SU-DHL-6 (cell line): ENCODE results near the gene RFX4.

Source experiments
- H2AFZ ChIP-seq: fragments of 200-600 bp; sonication (generic); 2 replicates; pipeline ENCODE4 v1.6.1; 2014; ENCODE audit warnings: low read depth, mild to moderate bottlenecking, moderate library complexity, mixed read lengths, antibody characterized with exemption, low read length; ENCODE audit not compliant: severe bottlenecking
- H3F3A ChIP-seq: fragments of 200-600 bp; shearing (Covaris generic); 2 replicates; pipeline ENCODE4 v1.6.0; 2016; ENCODE audit warnings: antibody characterized with exemption, mild to moderate bottlenecking; ENCODE audit not compliant: insufficient read depth
- H3K27ac ChIP-seq: fragments of 200-600 bp; sonication (generic); 2 replicates; pipeline ENCODE4 v1.5.1; 2016; ENCODE audit warnings: low read depth, mild to moderate bottlenecking, low read length, moderate library complexity, mixed read lengths
- H3K27me3 ChIP-seq: fragments of 200-600 bp; sonication (generic), shearing (Covaris generic); 2 replicates; pipeline ENCODE4 v1.6.0; 2014; ENCODE audit warnings: mild to moderate bottlenecking, low read length
- H3K36me3 ChIP-seq: fragments of 200-600 bp; sonication (generic); 2 replicates; pipeline ENCODE4 v1.6.1; 2014; ENCODE audit warnings: mild to moderate bottlenecking, low read length, mixed read lengths
- H3K4me2 ChIP-seq: fragments of 300-600, 200-600 bp; shearing (Covaris generic), sonication (generic); 2 replicates; pipeline ENCODE4 v1.6.0; 2014; ENCODE audit warnings: low read length, low read depth, mild to moderate bottlenecking; ENCODE audit not compliant: poor library complexity, severe bottlenecking
- H3K4me3 ChIP-seq: fragments of 200-600 bp; sonication (generic); 2 replicates; pipeline ENCODE4 v1.5.1; 2014; ENCODE audit warnings: antibody characterized with exemption, low read length, mild to moderate bottlenecking, mixed read lengths; ENCODE audit not compliant: insufficient read depth, poor library complexity, severe bottlenecking
- H3K79me2 ChIP-seq: fragments of 200-600 bp; sonication (generic); 2 replicates; pipeline ENCODE4 v1.6.1; 2014; ENCODE audit warnings: mild to moderate bottlenecking, low read length, moderate library complexity; ENCODE audit not compliant: insufficient read depth
- H3K9ac ChIP-seq: fragments of 200-600 bp; sonication (generic); 2 replicates; pipeline ENCODE4 v1.7.0; 2014; ENCODE audit warnings: mild to moderate bottlenecking, low read length
- H3K9me2 ChIP-seq: fragments of 200-600 bp; sonication (generic); replicated peaks from 2 replicates; pipeline ENCODE4 v1.6.1; 2014; ENCODE audit warnings: low read length; ENCODE audit not compliant: insufficient read depth
- H3K9me3 ChIP-seq: fragments of 200-600 bp; sonication (generic); 2 replicates; pipeline ENCODE4 v1.6.1; 2014; ENCODE audit warnings: low read length, mixed read lengths; ENCODE audit not compliant: insufficient read depth
- H4K20me1 ChIP-seq: fragments of 200-600 bp; sonication (generic); 2 replicates; pipeline ENCODE4 v1.6.1; 2014; ENCODE audit warnings: low read depth, mild to moderate bottlenecking, antibody characterized with exemption, low read length, moderate library complexity, mixed read lengths
- EZH2phosphoT487 ChIP-seq: fragments of 200-600 bp; sonication (generic), shearing (Covaris generic); conservative IDR thresholded peaks from 2 replicates; pipeline ENCODE4 v1.6.1; 2018; ENCODE audit warnings: mild to moderate bottlenecking, antibody characterized with exemption, low read length, moderate library complexity, mixed read lengths
- TF ChIP-seq, protein P1 (sequence below): fragments of 200-600 bp; sonication (generic); IDR thresholded peaks from one replicate; pipeline ENCODE4 v1.5.1; 2017; ENCODE audit warnings: antibody characterized with exemption, mild to moderate bottlenecking, low read length, moderate library complexity; ENCODE audit not compliant: insufficient read depth, poor library complexity, severe bottlenecking

Gene RFX4

DNA sequence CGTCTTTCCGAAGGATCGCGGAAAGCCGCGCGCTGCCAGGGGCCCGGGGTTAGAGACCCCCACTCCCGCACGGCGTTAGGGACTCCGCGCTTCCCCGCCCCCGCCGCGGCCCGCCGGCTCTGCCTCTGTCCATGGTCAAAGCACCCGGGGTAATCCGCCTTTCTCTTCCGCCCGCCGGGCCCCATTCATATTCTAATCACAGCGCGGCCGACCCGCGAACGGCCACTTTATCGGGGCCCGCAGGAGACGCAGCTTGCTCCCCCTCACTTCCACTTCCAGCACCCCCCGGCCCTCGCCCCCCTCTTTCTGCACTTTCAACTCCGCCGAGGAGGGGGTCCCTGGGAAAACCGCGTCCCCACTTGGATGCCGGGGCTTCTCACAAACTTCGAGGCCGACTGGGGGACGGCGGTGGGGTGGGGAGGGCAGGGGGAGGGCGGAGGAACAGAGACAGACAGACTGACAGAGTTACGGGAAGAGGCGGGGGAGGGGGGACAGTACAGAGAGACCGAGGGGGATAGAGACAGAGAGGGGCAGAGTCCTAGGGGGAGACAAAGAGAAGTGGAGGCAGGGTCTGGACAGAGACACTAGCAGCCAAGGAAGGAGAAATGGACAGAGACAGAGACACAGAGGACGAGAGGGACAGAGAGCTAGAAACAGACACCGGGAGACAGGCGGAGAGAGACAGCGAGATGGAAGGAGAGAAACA lies 1.1 kb upstream of the RFX4 start:
- Histone ChIP-seq H2AFZ (no peak overlapping the region), H3F3A (no peaks in the 10 kb centered on the region), H3K79me2 (no peaks in the 10 kb centered on the region), H3K4me2 (no peak overlapping the region), H3K4me3 (no peak overlapping the region), H3K9ac (no peak overlapping the region), H3K27ac (no peak overlapping the region), H4K20me1 (no peaks in the 10 kb centered on the region), H3K36me3 (no peaks in the 10 kb centered on the region), H3K9me3 (no peaks in the 10 kb centered on the region), H3K9me2 (no peaks in the 10 kb centered on the region), H3K27me3 (no peaks in the 10 kb centered on the region)
- TF ChIP-seq, protein P1, sequence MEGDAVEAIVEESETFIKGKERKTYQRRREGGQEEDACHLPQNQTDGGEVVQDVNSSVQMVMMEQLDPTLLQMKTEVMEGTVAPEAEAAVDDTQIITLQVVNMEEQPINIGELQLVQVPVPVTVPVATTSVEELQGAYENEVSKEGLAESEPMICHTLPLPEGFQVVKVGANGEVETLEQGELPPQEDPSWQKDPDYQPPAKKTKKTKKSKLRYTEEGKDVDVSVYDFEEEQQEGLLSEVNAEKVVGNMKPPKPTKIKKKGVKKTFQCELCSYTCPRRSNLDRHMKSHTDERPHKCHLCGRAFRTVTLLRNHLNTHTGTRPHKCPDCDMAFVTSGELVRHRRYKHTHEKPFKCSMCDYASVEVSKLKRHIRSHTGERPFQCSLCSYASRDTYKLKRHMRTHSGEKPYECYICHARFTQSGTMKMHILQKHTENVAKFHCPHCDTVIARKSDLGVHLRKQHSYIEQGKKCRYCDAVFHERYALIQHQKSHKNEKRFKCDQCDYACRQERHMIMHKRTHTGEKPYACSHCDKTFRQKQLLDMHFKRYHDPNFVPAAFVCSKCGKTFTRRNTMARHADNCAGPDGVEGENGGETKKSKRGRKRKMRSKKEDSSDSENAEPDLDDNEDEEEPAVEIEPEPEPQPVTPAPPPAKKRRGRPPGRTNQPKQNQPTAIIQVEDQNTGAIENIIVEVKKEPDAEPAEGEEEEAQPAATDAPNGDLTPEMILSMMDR = no peak
- TF ChIP-seq EZH2phosphoT487 = no peak

DNA sequence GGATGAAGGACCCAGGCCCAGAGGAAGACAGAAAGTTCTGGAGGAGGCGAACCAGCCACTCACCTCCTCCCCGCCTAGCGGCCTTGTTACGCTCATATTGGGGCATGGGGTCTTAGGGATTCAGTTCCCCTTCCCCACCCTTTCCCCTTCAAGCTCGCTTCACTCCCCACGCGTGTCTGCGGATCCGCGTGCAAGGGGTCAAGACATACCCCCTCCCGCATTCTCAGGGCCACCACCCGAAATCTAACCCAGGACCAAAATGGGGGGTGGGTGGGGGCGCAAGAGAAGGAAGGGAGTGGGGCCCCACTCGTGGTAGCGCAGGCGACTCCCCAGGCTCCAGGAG lies 584 bp upstream of the RFX4 start:
- TF ChIP-seq EZH2phosphoT487 = no peak
- TF ChIP-seq, protein P1 = no peak
- Histone ChIP-seq H3K79me2 (no peaks in the 10 kb centered on the region), H3K36me3 (no peaks in the 10 kb centered on the region), H3K9ac (no peak overlapping the region), H3K4me3 (no peak overlapping the region), H2AFZ (no peak overlapping the region), H3K9me2 (no peaks in the 10 kb centered on the region), H3K9me3 (no peaks in the 10 kb centered on the region), H3K27me3 (no peaks in the 10 kb centered on the region), H3K27ac (no peak overlapping the region), H3K4me2 (no peak overlapping the region), H3F3A (no peaks in the 10 kb centered on the region), H4K20me1 (no peaks in the 10 kb centered on the region)

DNA sequence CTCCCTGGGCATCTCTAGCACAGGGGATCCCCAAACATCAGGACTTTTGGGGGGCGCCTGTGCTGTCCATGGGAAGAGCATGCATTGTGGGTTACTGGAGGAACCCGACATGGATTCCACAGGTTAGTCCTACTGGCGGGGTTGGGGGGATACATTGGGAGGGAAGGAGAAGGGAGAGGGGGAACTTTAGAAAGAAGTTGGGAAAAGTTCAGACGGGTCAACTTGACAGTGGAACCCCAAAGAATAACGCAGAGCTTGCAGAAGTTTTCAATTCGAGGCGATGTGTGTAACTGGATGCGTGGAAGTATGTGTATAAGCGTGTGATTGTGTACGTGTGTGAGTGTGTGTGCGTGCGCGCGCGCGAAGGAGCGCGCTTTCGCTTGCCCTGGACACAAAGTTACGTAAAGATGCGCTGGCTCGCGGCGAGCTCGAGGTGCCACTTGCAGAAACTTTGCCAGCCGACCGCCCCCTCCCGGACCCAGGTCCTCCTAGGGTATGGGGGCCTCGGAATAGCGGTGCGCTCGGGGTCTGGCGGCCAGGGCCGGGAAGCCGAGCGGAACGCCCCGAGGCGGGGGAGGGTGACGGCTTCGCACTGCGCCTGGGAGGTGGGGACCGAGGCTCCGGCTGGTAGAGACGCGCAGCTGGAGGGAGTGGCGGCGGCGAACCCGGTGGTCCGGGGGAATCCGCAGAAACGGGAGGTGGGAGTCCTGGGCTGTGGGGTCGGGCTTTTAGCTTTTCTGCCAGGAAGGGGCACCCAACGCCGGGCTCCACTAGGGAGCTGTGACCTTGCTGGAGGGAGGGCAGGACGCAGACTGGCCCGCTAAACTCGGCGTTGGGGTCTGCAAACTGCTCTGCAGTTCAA lies 669 bp downstream of the RFX4 start:
- no peak overlapping the region for H3K4me3 ChIP-seq

More for the DNA sequence above, 669 bp downstream of the RFX4 start:
- no peak overlapping the region for H2AFZ ChIP-seq
- H3K9me3 ChIP-seq = no peaks in the 10 kb centered on the region
- H3K27me3 ChIP-seq = no peaks in the 10 kb centered on the region
- no peak overlapping the region for H3K9ac ChIP-seq
- H3K9me2 ChIP-seq = no peaks in the 10 kb centered on the region
- no peak overlapping the region for H3K4me2 ChIP-seq
- H3K79me2 ChIP-seq = no peaks in the 10 kb centered on the region
- H3F3A ChIP-seq = no peaks in the 10 kb centered on the region
- H3K36me3 ChIP-seq = no peaks in the 10 kb centered on the region
- H4K20me1 ChIP-seq = no peaks in the 10 kb centered on the region
- no peak overlapping the region for H3K27ac ChIP-seq
- TF ChIP-seq, protein P1 = no peak
- no peak for TF ChIP-seq EZH2phosphoT487
